GM21528 (cell line): ENCODE results near the gene RFESD.
"Not testable (repeated sequence)": the region's sequence is repeated elsewhere in the genome, so short reads cannot be mapped to it uniquely, and the experiment has no call there.

Experiments
- ATAC-seq: cut with Tn5 transposase; IDR thresholded peaks from one replicate; pipeline ENCODE4 v1.9.1; 2021; ENCODE audit warnings: mild to moderate bottlenecking, moderate library complexity; ENCODE audit not compliant: unreplicated experiment, low FRiP score

RFESD gene

DNA sequence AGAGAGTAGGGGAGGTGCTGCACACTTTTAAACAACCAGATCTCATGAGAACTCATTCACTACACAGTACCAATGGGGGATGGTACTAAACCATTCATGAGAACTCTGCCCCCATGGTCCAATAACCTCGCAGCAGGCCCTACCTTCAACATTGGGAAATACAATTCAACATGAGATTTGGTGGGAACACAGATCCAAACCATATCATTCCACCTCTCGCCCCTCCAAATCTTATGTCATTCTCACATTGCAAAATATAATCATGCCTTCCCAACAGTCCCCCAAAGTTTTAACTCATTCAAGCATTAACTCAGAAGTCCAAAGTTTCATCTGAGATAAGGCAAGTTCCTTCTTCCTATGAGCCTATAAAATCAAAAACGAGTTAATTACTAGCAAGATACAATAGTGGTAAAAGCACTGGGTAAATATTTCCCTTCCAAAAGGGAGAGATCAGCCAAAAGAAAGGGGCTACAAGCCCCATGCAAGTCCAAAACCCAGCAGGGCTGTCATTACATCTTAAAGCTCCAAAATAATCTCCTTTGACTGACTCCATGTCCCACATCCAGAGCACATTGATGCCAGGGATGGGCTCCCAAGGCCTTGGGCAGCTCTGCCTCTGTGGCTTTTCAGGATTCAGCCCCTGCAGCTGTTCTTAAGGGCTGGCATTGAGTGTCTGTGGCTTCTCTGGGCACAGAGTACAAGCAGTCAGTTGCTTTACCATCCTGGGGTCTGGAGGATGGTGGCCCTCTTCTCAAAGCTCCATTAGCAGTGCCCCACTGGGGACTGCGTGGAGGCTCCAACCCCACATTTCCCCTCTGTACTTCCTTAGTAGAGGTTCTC is 18.4 kb upstream of the RFESD start:
- ATAC-seq: no peak

DNA sequence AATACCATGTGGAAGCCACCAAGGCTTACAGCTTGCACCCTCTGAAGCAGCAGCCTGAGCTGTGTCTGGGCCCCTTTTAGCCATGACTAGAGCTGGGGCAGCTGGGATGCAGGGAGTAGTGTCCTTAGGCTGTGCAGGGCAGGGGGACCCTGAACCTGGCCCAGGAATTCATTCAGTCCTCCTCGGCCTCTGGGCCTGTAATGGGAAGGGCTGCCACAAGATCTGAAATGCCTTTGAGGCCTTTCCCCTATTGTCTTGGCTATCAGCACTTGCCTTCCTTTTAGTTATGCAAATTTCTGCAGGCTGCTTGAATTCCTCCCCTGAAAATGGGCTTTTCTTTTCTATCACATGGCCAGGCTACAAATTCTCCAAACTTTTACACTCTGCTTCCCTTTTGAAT is 17.6 kb upstream of the RFESD start:
- ATAC-seq: no peak

DNA sequence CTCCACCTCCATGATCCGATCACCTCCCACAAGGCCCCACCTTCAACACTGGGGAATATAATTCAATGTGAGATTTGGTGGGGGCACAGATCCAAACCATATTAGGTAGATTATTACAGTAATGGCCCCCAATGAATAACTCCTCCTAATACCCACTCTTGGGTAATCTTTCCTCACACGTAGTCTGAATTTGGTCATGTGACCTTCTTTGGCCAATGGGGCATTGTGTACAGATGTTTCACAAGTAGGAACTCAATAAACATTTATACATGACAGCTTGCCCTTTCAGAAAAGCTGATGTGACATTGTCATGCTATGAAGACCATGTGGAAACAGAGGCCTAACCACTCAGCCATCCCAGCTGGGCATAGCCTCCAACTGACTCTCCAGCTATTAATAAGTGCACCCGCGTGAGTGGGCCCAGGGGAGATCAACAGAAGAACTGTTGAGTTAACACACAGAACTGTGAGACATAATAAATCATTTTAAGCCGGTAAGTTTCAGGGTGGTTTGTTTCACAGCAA is 16.1 kb upstream of the RFESD start:
- no peak for ATAC-seq

DNA sequence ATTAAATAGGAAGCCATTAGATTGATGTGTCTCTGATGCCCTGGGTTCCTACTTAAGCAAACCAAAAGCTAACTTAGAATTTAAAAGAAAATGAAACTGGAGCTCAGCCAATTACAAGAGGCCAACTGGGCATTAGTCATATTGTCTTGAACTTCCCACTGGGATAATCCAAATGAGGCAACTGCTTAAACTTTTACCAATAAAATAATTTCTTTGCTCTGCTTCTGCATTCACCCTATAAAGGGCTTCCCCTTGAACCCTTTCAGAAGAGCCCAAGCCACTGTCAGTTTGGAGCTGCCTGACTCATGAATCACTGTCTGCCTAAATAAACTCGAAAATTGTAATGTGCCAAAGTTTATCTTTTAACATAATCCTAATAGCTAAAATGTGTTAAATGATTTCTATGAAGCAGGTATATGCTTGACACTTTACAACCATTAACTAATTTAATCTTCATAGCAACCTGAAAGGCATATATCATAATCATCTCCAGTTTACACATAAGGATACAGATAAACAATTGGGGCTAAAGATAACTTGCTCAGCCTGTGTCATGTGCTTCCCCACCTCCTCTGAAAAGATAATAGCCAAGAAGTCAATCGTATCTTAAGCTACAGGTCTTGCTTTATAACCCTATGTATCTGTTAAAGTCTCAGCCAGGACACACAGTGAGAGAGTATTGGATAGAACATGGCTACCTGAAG is 15.2 kb upstream of the RFESD start:
- no peak for ATAC-seq

DNA sequence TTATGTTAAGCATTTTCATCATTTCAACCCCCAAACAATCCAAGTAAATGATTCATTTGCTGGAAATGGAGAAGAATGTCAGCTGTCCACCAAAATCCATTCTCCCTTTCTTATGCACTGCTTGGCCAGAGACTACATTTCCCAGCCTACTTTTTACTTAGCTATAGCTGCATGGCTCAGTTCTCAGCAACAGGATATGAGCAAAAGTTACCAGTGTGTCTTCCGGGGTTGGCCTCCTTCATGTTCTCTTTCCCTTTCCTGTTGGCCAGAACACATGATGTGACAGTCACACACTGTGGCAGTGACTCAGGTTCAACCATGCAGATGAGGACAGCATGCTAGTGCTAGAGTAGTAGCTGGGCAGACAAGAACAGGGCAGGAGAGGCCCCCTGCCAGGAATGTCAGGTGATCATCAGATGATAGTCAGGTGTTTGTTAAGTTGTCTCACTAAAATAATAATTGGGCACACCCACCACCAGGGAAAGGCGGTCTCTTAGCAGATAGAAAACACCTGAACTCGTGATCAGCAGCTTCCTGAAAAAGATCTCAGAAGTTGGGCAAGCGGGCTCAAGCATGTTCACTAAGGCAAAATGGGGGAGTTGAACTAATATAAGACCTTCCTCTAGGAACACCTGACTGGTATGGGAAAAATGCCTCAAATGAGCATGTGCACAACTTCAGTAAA is 14.4 kb upstream of the RFESD start:
- peak; percentile 93 for ATAC-seq

DNA sequence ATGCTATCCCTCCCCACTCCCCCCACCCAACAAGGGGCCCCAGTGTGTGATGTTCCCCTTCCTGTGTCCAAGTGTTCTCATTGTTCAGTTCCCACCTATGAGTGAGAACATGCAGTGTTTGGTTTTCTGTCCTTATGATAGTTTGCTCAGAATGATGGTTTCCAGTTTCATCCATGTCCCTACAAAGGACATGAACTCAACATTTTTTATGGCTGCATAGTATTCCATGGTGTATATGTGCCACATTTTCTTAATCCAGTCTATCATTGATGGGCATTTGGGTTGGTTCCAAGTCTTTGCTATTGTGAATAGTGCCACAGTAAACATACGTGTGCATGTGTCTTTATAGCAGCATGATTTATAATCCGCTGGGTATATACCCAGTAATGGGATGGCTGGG is 13.6 kb upstream of the RFESD start:
- not testable (repeated sequence) for ATAC-seq

DNA sequence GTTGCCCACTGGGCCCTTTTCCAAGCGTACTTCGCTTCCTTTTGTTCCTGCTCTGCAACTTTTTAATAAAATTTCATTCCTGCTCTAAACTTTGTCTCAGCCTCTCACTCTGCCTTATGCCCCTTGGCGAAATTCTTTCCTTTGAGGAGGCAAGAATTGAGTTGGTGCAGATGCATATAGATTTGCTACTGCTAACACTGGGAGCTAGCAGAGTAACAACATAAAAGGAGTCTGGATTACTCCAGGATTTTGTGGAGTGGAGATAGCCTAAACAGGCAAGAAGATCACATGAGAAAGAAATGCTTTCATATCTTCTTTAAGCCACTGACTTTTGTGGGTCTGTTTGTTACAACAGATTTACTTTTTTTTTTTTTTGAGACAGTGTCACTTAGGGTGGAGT is 12.9 kb upstream of the RFESD start:
- no peak for ATAC-seq

DNA sequence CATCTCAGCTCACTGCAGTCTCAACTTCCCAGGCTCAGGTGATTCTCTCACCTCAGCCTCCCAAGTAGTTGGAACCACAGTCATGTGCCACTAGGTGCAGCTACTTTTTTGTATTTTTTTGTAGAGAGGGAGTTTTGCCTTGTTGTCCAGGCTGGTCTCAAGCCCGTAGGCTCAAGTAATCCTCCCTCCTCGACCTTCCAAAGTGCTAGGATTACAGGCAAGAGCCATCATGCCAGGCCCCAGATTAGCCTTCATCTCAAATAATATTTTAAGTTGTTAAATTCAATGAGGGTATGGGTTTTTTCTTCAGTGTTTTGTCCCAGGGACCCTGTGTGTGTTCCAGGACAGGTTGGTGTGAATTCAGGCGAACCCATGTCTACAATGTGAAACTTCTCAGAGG is 12.5 kb upstream of the RFESD start:
- no peak for ATAC-seq

DNA sequence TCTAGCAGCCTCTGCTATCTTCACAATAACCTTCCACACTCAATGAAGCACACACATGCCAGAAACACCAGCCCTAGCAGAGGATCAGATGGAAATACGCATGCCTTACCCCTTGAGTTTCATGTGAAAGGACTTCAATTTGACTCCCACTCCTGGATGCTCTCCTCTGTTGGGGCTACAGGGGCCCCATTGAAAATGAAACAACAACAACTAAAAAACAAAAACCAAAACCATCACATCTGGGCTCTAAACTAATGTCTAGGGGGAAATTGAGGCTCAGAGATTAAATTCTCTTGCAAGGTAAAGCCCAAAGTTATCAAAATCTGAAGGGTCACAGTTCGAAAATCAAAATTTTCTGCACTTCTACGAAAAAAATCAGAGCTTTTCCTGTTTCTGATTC is 7.9 kb upstream of the RFESD start:
- no peak for ATAC-seq

DNA sequence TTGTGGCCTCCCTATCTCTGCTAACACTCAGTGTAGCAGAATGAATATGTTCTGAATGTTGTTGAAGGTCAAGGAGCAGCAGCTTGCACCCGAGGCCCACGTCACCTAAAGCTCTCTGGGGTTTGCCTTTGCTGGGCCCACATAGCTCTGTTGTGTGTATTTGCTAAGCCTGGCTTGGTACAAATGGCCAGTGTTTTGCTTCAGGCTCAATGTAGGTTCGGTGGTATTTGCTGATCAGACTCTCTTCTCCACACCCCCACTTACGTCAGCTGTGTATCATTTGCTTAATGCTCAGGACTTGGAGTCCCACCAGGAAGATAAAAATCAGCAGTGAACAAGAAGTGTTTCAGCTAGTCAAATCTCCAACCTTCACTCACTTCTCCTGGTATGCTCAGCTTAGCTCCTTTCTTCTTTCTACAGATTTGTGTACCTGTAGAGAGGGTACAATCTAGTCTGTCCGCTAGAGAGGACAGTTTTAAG is 4.8 kb upstream of the RFESD start:
- ATAC-seq: no peak

DNA sequence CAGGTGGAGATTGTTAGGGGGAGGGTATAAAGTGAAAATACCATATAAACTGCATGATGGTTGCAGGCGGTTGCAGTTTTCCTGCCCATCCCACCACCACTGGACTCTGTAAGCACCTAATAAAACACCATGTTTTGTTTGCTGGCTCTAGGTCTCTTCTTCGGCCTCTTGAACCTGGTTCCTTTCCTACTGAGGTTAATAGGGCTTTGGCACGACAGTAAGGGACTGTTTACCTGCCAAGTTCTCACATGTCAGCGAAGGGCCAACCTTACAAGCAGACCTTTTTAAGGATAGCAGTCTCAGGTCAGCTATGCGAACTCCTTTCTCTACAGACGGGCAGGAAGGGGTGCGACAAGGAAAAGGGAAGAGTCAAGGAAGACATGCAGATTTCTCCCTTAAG is 3.4 kb upstream of the RFESD start:
- ATAC-seq: no peak

DNA sequence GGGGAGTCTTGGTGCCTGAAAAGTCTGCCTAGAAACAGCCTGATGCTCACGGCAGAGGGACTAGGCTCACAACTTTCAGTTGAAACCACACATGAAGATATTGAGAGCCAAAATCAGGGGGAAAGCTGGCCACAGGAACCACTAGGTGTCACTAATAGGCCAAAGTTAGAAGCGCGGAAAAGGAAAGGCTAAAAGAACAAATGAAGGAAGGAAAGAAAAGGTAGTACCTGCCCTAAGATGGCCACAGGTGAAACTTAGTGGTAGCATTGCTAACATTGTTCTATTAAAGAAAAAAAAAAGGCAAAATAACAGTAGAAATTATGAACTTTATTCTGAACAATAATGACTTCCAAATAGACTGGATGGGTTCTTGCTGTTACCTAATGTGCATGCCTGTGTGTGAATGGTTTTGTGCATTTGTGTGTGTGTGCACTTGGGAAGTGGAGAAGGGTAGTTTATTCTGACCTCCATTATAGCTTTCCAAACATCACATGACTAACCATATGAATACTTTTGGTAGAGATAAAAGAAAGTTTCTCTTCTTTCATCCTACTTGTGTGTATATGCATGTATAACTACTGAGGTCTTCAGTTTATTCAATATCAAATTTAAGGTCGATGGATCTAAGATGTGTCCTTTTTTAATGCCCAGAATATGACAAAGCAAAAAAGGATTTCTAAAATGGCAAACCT is 2.1 kb upstream of the RFESD start:
- ATAC-seq: peak; percentile 48

DNA sequence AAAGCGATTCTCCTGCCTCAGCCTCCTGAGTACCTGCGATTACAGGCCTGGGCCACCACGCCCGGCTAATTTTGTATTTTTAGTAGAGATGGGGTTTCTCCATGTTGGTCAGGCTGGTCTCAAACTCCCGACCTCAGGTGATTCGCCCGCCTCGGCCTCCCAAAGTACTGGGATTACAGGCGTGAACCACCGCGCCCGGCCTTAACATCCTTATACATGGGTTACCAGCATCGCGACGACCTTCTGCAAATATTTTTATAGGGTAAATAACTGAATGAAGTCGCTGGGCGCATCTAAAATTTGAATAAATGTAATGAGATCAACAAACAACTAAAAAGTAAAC is 380 bp upstream of the RFESD start:
- ATAC-seq: not testable (repeated sequence)

DNA sequence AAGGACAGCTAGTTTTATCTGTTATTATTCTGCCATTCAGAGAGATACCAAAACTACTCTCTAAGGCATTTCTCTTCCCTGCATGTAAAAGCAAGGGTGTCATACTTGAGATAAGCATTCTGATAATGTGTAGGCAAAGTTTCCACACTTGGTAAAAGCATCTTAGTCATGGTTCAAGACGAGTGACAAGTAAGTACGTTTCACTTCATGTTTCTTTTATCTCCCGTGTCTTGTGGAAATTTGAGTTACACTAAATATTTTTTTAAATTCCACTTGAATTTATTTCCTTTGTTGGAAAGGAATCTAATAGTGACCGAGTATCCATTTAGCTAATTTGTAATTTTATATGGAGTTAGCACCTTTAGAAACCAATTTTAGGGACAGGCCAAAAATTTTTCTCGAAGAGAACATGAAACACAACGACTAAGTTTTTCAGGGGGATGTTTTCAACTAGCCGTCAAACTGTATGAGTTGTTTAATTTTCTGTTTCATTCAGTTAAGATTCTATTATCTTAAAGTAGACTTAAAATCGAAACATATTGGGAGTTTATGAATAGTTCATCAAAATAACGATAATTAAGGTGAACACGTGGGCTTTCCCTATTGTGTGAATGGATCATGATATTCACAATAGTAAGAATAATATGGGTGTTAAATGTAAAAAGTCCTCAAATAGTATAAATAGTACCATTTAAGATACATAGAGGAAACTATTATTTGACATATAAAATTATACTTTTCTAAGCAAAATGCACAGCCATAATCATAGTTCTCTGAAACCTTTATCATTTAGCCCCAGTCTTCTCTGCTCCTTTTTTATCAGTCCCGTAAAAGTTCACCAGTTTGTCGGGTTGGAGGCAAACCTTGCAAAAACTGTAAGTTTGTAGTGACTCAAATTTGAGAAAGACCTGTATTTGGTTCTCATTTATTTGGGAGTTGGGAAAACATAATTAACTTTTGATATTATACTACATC is 1.6 kb downstream of the RFESD start:
- ATAC-seq: no peak

DNA sequence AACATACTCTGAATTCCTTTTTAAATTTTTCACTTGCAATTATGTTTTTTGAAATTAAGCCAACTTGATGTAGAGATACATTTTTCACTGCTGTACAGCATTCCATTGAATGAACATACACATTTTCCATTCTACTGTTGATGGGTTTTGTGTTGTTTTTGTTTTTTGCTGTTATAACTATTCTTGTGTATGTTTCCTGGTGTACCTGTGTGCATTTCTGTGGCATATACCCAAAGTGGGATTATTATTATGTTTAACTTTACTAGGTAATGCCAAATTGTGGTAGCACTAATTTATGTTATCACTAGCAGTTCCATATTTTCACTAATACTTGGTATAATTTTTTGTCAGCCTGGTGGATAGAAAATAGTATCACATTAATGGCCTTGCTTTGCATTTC is 2.7 kb downstream of the RFESD start:
- no peak for ATAC-seq

DNA sequence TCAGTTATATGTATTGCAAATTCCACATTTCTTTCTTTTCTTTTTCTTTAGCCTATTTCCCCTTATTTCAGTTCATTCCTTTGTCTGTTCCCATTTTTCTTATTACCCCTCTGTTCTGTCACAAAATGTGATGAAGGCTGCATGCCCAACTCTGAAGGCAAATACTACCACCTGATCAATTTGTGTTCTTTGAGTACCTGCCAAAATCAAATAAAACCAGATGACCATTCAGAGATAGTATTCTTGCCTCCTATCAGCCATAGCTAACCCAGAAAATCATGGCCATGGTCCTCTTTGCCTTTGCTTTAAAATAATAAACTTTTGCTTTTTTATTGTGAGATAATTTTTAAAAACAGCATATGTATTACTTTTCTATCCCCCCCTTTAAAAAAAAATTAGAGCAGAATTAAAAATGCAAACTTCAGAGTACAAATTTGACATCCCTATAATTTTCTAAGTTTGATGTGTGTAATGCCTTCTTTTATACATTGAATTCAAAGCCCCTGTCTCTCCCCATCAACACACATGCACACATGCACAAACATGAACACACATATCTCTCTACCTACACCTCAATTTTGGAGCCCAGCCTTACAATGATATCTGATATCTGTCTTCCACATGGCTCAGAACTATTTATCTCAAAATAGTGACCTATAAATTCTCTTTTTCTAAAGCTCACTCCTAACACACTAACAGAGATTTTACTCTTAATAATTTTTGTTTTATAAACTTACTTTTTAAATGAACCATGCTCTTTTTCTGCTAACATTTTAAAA is 3.5 kb downstream of the RFESD start:
- ATAC-seq: no peak

DNA sequence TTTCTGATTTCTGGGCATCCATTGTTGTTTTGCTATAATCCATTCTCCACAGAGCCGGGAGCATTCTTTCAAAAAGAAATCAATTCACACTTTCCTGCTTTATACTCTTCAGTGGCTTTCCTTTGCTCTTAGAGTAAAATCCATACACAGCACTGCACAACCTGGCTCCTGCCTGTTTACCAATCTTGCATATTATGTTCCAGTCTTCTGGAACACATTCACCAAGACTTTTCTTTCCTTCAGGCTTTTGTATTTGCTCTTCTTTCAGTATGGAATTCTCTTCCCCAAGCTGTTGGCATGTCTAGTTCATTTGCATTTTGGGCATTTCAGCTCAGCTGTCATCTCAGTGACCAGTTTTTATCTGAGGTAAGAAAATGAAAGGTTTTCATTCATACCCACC is 6.3 kb downstream of the RFESD start:
- no peak for ATAC-seq

DNA sequence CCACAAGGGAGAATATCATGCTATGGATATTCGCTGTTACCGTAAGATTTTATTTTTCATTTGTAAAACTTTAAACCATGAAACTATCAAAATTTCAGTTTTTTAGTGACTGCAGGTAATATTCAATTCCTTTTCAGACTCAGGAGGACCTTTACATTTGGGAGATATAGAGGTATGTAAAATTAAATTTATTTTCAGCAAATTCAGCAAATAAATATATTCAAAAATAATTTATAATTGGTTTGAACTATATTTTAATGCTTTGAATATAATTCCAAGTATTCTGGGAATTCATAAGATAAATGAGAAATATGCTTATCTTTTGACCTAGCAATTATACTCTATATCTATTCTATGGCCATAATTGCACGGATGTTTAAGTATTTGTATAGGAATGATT is 7.6 kb downstream of the RFESD start:
- no peak for ATAC-seq

DNA sequence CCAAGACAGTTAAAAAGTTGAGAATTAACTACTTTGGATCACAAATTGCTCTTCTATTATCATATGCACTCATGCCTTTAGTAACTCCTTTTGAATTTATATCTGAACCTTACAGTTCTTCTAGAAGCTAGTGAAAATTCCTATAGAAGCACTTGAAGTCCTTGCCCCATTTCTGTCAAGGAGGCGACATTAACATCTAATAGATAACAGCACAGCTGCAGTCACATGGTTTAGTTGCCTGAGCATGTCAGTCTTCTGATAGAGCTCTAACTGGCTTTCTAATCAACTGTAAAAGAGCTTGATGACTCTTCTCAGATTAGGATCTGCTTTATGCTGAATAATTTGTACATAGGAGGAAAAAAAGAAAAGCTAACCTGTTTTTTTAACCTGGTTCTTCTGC is 9.0 kb downstream of the RFESD start:
- ATAC-seq: no peak
